GM12878 (cell line): ENCODE data around the gene RUBCNL. TPM values are rescaled to one million over a fixed set of nuclear protein-coding genes. Genes with fewer than 3 reads are reported as not detected.

ENCODE experiments used
- ATAC-seq: fragments of 200-7000 bp; cut with Tn5 transposase; 3 replicates; pipeline ENCODE4 v1.9.1; 2020; ENCODE audit warnings: mild to moderate bottlenecking, moderate library complexity
- BruUV-seq: library from RNA; stranded (reverse); fragments of 400-500 nt; replicated peaks from 2 replicates; lab custom pipeline; 2021; lab: Mats Ljungman, UMichigan
- CTCF ChIA-PET: fragments of 300-600 bp; sonication (Branson Sonifier 250); formaldehyde crosslinking; extraction: SDS; loops from one replicate; lab custom pipeline; 2021; ENCODE audit warnings: inconsistent platforms; lab: Yijun Ruan, JAX
- POLR2A ChIA-PET: fragments of 350-600 bp; formaldehyde crosslinking; extraction: SDS; loops from one replicate; lab custom pipeline; 2021; ENCODE audit warnings: inconsistent platforms; lab: Charles Lee
- RAD21 ChIA-PET: fragments of 300-600 bp; sonication (Branson Sonifier 250); formaldehyde crosslinking; loops from one replicate; lab custom pipeline; 2023; ENCODE audit warnings: antibody characterized with exemption; ENCODE audit not compliant: unreplicated experiment; lab: Charles Lee
- SMC1A ChIA-PET: fragments of 300-600 bp; sonication (Branson Sonifier 250); formaldehyde crosslinking; loops from one replicate; lab custom pipeline; 2023; ENCODE audit not compliant: unreplicated experiment, uncharacterized antibody; lab: Charles Lee
- DNase-seq: peaks from one replicate; pipeline ENCODE4 v3.0.0-alpha.2; 2011; ENCODE audit warnings: low read depth, low spot score
- FAIRE-seq: peaks from 3 replicates; lab custom pipeline; 2011; peaks lifted over from hg19 to GRCh38; lab: Jason Lieb, UNC
- H2AFZ ChIP-seq: 2 replicates; pipeline ENCODE4 v1.6.0; 2011; ENCODE audit warnings: low read depth, low read length, control low read depth; ENCODE audit not compliant: control insufficient read depth
- H3K27ac ChIP-seq: 2 replicates; pipeline ENCODE4 v1.5.1; 2011; ENCODE audit warnings: control low read depth; ENCODE audit not compliant: control insufficient read depth, insufficient read depth
- H3K27me3 ChIP-seq, 2 experiments: replicated peaks in 1 of 2; 2 replicates each; pipeline versions ENCODE4 v1.6.0 to v1.6.1; 2011; ENCODE audit warnings: low read length in 1 of 2; ENCODE audit not compliant: control insufficient read depth in 2 of 2, insufficient read depth in 2 of 2
- H3K36me3 ChIP-seq, 2 experiments: 2 replicates each; pipeline ENCODE4 v1.5.1; 2011; ENCODE audit warnings: low read length in 1 of 2; ENCODE audit not compliant: control insufficient read depth in 2 of 2, insufficient read depth in 2 of 2
- H3K4me1 ChIP-seq: 2 replicates; pipeline ENCODE4 v1.6.1; 2011; ENCODE audit warnings: mild to moderate bottlenecking, low read length, moderate library complexity, mixed read lengths; ENCODE audit not compliant: control insufficient read depth, insufficient read depth
- H3K4me2 ChIP-seq: 2 replicates; pipeline ENCODE4 v1.6.0; 2011; ENCODE audit warnings: control low read depth; ENCODE audit not compliant: control insufficient read depth, insufficient read depth
- H3K4me3 ChIP-seq: fragments of 200-600 bp; sonication (generic); 2 replicates; pipeline ENCODE4 v1.5.1; 2016
- H3K79me2 ChIP-seq: 2 replicates; pipeline ENCODE4 v1.6.0; 2011; ENCODE audit warnings: low read length; ENCODE audit not compliant: control insufficient read depth, insufficient read depth
- H3K9ac ChIP-seq: 2 replicates; pipeline ENCODE4 v1.8.0; 2011; ENCODE audit warnings: low read length, control low read depth, mixed read lengths; ENCODE audit not compliant: control insufficient read depth, insufficient read depth
- H3K9me3 ChIP-seq: replicated peaks from 3 replicates; pipeline ENCODE4 v1.5.1; 2011; ENCODE audit warnings: mild to moderate bottlenecking, low read length; ENCODE audit not compliant: control insufficient read depth, insufficient read depth
- H4K20me1 ChIP-seq: 2 replicates; pipeline ENCODE4 v1.6.0; 2011; ENCODE audit not compliant: control insufficient read depth, insufficient read depth
- BACH1 ChIP-seq: fragments of 450-650 bp; IDR thresholded peaks from 2 replicates; pipeline ENCODE4 v1.6.1; 2017; ENCODE audit warnings: mild to moderate bottlenecking, borderline replicate concordance
- BMI1 ChIP-seq: fragments of 450-650 bp; IDR thresholded peaks from 2 replicates; pipeline ENCODE4 v1.6.1; 2016; ENCODE audit warnings: mild to moderate bottlenecking, moderate library complexity, borderline replicate concordance
- MTA2 ChIP-seq: fragments of 450-650 bp; IDR thresholded peaks from 2 replicates; pipeline ENCODE4 v1.6.1; 2016; ENCODE audit warnings: low read depth, mild to moderate bottlenecking, moderate library complexity
- PAX5 ChIP-seq: IDR thresholded peaks from 2 replicates; pipeline ENCODE4 v1.6.1; 2011; ENCODE audit warnings: low read depth, low read length, borderline replicate concordance
- SIN3A ChIP-seq: IDR thresholded peaks from 2 replicates; pipeline ENCODE4 v1.6.1; 2012; ENCODE audit warnings: low read depth, low read length, improper control_type of control experiment
- USF2 ChIP-seq: IDR thresholded peaks from 2 replicates; pipeline ENCODE4 v1.6.1; 2011; ENCODE audit warnings: low read depth, low read length, improper control_type of control experiment, borderline replicate concordance
- ZBED1 ChIP-seq: IDR thresholded peaks from 2 replicates; pipeline ENCODE4 v1.6.1; 2016; ENCODE audit warnings: borderline replicate concordance
- WGBS: methylation state at CpG from one replicate; pipeline ENCODE4 v1.1.6; 2016; ENCODE audit warnings: low lambda C conversion rate; ENCODE audit not compliant: insufficient replicate concordance, insufficient coverage; ENCODE audit errors: missing lambda C conversion rate; 5-methylcytosine and 5-hydroxymethylcytosine counted together
- in situ Hi-C: fragments of 300-500 bp; cut with MboI; formaldehyde crosslinking; loops from 9 replicates; pipeline ENCODE4 v1.14.3; 2018; ENCODE audit warnings: mixed read lengths
- intact Hi-C: fragments of 100-400 bp; cut with micrococcal nuclease; formaldehyde crosslinking; loops from one replicate; pipeline ENCODE4 v1.14.2; 2022; ENCODE audit not compliant: unreplicated experiment
- polyA plus RNA-seq, 11 experiments: library from polyadenylated mRNA; depleted of rRNA in 4 of 11; unstranded in 6 of 11; stranded (reverse) in 5 of 11; fragments of >200 nt; fragmentation: Nextera tagmentation in 4 of 11; fragmentation: Illumina TruSeq in 1 of 11; extraction: Ambion mirVana in 4 of 11; extraction: Trizol in 1 of 11; gene quantifications; 1 replicate in 1 of 11; 2 replicates in 10 of 11; pipeline versions ENCODE4 v1.2.1 to v1.2.3, GENCODE V29; 2011 to 2016; ENCODE audit warnings: inconsistent platforms in 2 of 11, missing spikeins in 2 of 11, low read depth in 1 of 11
- total RNA-seq, 4 experiments: library from RNA; depleted of rRNA in 3 of 4; stranded (reverse); fragments of >200 nt in 3 of 4; fragmentation: Illumina TruSeq in 1 of 4; extraction: Trizol in 1 of 4; gene quantifications; 2 replicates each; pipeline versions ENCODE4 v1.2.1 to v1.2.3, GENCODE V29; 2013 to 2021
- TF ChIP-seq, protein P1 (sequence below): fragments of 450-650 bp; IDR thresholded peaks from 2 replicates; pipeline ENCODE4 v1.6.1; 2016; ENCODE audit warnings: mild to moderate bottlenecking, moderate library complexity, borderline replicate concordance
- TF ChIP-seq, protein P2 (sequence below): fragments of 450-650 bp; IDR thresholded peaks from 2 replicates; pipeline ENCODE4 v1.6.1; 2016; ENCODE audit warnings: mild to moderate bottlenecking
- TF ChIP-seq, protein P3 (sequence below): fragments of 450-650 bp; IDR thresholded peaks from 2 replicates; pipeline ENCODE4 v1.6.1; 2018; ENCODE audit warnings: borderline replicate concordance, mild to moderate bottlenecking; ENCODE audit not compliant: partially characterized antibody

RUBCNL gene
- total and polyA plus RNA-seq, 10 of the 15 experiments (the other 5 are each of a cell fraction or from before 2014, with no cell fraction given) = 0.71 to 51.9 (median 38.2) TPM

DNA sequence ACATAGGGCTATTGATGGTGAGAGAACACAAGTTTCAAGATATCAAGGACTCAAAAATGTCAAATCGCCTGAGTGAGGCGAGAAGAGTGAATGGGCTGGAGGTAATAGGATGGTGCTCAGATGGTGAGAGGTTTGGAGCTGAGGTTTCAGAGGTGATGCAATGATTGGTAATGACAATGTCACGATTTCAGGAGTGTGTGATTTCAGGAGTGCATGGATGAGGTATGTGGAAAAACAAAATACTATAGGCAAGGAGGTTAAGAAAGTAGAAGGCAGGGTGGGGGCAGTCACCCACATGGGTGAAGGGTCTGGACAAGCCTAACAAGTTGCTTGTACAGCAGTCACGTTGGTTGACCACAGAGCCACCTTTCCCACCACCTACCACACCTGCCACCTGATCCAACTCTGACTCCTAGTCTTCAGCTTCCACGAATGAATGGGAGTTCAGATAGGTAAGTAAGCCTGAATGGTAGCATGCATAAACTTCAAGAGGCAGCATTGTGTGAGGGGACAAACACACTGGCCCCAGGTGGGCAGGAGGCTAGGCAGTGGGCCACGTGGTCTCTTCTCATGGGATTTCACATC lies 71.5 kb downstream of the RUBCNL start:
- Histone ChIP-seq H3K79me2 (no peaks in the 10 kb centered on the region), H3K4me1 (no peaks in the 10 kb centered on the region), H3K27me3 (no peaks in the 10 kb centered on the region), H3K4me2 (no peak overlapping the region), H3K4me3 (no peak overlapping the region), H3K9me3 (no peaks in the 10 kb centered on the region), H3K9ac (no peak overlapping the region), H3K36me3 (no peaks in the 10 kb centered on the region), H2AFZ (no peak overlapping the region), H4K20me1 (no peaks in the 10 kb centered on the region), H3K27ac (no peak overlapping the region)
- ChIA-PET CTCF (no interaction called here), POLR2A (no interaction called here), RAD21 (no interaction called here), SMC1A (interaction anchor here (1.1 kb wide), 1 partner anchor 692 kb away, joined by 3 read pairs; no protein-coding TSS in a partner anchor)
- no peak for FAIRE-seq
- TF ChIP-seq ZBED1 (no peak), USF2 (no peak), BMI1 (no peak), SIN3A (no peak), BACH1 (no peak), MTA2 (no peak), PAX5 (no peak)
- TF ChIP-seq, protein P1, sequence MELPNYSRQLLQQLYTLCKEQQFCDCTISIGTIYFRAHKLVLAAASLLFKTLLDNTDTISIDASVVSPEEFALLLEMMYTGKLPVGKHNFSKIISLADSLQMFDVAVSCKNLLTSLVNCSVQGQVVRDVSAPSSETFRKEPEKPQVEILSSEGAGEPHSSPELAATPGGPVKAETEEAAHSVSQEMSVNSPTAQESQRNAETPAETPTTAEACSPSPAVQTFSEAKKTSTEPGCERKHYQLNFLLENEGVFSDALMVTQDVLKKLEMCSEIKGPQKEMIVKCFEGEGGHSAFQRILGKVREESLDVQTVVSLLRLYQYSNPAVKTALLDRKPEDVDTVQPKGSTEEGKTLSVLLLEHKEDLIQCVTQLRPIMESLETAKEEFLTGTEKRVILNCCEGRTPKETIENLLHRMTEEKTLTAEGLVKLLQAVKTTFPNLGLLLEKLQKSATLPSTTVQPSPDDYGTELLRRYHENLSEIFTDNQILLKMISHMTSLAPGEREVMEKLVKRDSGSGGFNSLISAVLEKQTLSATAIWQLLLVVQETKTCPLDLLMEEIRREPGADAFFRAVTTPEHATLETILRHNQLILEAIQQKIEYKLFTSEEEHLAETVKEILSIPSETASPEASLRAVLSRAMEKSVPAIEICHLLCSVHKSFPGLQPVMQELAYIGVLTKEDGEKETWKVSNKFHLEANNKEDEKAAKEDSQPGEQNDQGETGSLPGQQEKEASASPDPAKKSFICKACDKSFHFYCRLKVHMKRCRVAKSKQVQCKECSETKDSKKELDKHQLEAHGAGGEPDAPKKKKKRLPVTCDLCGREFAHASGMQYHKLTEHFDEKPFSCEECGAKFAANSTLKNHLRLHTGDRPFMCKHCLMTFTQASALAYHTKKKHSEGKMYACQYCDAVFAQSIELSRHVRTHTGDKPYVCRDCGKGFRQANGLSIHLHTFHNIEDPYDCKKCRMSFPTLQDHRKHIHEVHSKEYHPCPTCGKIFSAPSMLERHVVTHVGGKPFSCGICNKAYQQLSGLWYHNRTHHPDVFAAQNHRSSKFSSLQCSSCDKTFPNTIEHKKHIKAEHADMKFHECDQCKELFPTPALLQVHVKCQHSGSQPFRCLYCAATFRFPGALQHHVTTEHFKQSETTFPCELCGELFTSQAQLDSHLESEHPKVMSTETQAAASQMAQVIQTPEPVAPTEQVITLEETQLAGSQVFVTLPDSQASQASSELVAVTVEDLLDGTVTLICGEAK = no peak
- TF ChIP-seq, protein P2, sequence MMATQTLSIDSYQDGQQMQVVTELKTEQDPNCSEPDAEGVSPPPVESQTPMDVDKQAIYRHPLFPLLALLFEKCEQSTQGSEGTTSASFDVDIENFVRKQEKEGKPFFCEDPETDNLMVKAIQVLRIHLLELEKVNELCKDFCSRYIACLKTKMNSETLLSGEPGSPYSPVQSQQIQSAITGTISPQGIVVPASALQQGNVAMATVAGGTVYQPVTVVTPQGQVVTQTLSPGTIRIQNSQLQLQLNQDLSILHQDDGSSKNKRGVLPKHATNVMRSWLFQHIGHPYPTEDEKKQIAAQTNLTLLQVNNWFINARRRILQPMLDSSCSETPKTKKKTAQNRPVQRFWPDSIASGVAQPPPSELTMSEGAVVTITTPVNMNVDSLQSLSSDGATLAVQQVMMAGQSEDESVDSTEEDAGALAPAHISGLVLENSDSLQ = no peak
- TF ChIP-seq, protein P3, sequence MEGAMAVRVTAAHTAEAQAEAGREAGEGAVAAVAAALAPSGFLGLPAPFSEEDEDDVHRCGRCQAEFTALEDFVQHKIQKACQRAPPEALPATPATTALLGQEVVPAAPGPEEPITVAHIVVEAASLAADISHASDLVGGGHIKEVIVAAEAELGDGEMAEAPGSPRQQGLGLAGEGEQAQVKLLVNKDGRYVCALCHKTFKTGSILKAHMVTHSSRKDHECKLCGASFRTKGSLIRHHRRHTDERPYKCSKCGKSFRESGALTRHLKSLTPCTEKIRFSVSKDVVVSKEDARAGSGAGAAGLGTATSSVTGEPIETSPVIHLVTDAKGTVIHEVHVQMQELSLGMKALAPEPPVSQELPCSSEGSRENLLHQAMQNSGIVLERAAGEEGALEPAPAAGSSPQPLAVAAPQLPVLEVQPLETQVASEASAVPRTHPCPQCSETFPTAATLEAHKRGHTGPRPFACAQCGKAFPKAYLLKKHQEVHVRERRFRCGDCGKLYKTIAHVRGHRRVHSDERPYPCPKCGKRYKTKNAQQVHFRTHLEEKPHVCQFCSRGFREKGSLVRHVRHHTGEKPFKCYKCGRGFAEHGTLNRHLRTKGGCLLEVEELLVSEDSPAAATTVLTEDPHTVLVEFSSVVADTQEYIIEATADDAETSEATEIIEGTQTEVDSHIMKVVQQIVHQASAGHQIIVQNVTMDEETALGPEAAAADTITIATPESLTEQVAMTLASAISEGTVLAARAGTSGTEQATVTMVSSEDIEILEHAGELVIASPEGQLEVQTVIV = no peak
- ATAC-seq = no peak
- WGBS = 51% methylated on average over 6 of the region's 6 CpGs
- intact Hi-C loops (no loop called here), in situ Hi-C loops (no loop called here)
- DNase-seq = no peak
- no TSS peak for BruUV-seq
